ENCODE measurements around the gene AK3.

The AK3 gene

DNA sequence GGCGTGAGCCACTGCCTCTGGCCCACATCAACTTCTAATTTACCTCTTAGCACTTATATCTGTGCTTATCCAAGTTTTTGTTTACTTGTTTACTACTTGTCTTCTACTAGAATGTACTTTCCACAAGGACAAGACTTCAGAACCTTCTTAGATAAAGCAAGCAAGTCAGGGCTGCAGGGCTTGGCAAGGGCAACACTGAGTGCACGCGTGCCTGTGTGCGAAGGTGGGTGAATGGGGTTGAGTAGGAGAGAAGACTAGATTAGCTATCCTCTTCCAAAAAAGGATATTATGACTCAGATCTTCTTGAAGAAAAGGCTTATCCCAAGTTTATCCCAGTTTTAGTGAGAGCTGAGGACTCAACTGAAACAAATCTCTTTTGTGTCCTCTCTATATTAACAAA, 19.3 kb downstream of the AK3 start:
- TF ChIP-seq GABPA (IDR thresholded peaks at IDR 0.05; ENCODE audit: low read depth), result no peak
- TF ChIP-seq, protein P1, sequence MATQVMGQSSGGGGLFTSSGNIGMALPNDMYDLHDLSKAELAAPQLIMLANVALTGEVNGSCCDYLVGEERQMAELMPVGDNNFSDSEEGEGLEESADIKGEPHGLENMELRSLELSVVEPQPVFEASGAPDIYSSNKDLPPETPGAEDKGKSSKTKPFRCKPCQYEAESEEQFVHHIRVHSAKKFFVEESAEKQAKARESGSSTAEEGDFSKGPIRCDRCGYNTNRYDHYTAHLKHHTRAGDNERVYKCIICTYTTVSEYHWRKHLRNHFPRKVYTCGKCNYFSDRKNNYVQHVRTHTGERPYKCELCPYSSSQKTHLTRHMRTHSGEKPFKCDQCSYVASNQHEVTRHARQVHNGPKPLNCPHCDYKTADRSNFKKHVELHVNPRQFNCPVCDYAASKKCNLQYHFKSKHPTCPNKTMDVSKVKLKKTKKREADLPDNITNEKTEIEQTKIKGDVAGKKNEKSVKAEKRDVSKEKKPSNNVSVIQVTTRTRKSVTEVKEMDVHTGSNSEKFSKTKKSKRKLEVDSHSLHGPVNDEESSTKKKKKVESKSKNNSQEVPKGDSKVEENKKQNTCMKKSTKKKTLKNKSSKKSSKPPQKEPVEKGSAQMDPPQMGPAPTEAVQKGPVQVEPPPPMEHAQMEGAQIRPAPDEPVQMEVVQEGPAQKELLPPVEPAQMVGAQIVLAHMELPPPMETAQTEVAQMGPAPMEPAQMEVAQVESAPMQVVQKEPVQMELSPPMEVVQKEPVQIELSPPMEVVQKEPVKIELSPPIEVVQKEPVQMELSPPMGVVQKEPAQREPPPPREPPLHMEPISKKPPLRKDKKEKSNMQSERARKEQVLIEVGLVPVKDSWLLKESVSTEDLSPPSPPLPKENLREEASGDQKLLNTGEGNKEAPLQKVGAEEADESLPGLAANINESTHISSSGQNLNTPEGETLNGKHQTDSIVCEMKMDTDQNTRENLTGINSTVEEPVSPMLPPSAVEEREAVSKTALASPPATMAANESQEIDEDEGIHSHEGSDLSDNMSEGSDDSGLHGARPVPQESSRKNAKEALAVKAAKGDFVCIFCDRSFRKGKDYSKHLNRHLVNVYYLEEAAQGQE (IDR thresholded peaks at IDR 0.05; ENCODE audit: insufficient replicate concordance, low read depth), result no peak
- TF ChIP-seq, protein P2, sequence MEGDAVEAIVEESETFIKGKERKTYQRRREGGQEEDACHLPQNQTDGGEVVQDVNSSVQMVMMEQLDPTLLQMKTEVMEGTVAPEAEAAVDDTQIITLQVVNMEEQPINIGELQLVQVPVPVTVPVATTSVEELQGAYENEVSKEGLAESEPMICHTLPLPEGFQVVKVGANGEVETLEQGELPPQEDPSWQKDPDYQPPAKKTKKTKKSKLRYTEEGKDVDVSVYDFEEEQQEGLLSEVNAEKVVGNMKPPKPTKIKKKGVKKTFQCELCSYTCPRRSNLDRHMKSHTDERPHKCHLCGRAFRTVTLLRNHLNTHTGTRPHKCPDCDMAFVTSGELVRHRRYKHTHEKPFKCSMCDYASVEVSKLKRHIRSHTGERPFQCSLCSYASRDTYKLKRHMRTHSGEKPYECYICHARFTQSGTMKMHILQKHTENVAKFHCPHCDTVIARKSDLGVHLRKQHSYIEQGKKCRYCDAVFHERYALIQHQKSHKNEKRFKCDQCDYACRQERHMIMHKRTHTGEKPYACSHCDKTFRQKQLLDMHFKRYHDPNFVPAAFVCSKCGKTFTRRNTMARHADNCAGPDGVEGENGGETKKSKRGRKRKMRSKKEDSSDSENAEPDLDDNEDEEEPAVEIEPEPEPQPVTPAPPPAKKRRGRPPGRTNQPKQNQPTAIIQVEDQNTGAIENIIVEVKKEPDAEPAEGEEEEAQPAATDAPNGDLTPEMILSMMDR (IDR thresholded peaks at IDR 0.05; ENCODE audit: insufficient read depth, low read length), result no peak
- no peak for TF ChIP-seq POLR2AphosphoS5 (IDR thresholded peaks at IDR 0.05; ENCODE audit: low read depth)
- TF ChIP-seq SPI1 (IDR thresholded peaks at IDR 0.05; ENCODE audit: borderline replicate concordance, low read depth), result no peak
- Histone ChIP-seq H3K27me3 (ENCODE audit: insufficient read depth, poor library complexity, severe bottlenecking) (no peaks in the 10 kb centered on the region), H3K27ac (replicated peaks) (no peak overlapping the region), H3K4me3 (replicated peaks; ENCODE audit: insufficient read depth, low read length) (no peak overlapping the region)
- no peak for DNase-seq (ENCODE audit: low read depth in 1 of 2, low spot score in 1 of 2)

DNA sequence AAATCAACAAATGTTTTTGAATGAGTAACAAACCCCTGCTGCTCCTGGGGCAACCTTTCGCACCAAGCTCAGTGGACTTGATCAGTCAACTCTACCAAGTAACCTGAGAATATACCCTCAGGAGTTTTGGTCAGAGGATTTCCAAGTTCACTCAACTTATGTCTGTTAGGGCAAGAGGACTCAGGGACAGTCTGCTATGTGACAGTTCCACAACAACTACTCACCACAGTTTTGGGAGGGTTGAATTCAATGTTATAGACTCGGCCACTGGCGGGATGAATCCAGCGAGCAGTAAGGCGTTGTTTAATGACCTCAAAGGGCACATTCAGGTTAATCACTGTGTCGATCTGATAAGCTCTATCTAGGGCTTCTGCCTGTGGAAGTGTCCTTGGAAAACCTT, 22.1 kb downstream of the AK3 start:
- TF ChIP-seq POLR2AphosphoS5 (IDR thresholded peaks at IDR 0.05; ENCODE audit: low read depth), result no peak
- TF ChIP-seq, protein P1 (IDR thresholded peaks at IDR 0.05; ENCODE audit: insufficient replicate concordance, low read depth), result no peak
- no peak for TF ChIP-seq GABPA (IDR thresholded peaks at IDR 0.05; ENCODE audit: low read depth)
- no peak for TF ChIP-seq SPI1 (IDR thresholded peaks at IDR 0.05; ENCODE audit: borderline replicate concordance, low read depth)
- TF ChIP-seq, protein P2 (IDR thresholded peaks at IDR 0.05; ENCODE audit: insufficient read depth, low read length), result no peak
- Histone ChIP-seq H3K27ac (replicated peaks) (no peak overlapping the region), H3K27me3 (ENCODE audit: insufficient read depth, poor library complexity, severe bottlenecking) (no peaks in the 10 kb centered on the region), H3K4me3 (replicated peaks; ENCODE audit: insufficient read depth, low read length) (no peak overlapping the region)
- DNase-seq (ENCODE audit: low read depth in 1 of 2, low spot score in 1 of 2), result no peak

DNA sequence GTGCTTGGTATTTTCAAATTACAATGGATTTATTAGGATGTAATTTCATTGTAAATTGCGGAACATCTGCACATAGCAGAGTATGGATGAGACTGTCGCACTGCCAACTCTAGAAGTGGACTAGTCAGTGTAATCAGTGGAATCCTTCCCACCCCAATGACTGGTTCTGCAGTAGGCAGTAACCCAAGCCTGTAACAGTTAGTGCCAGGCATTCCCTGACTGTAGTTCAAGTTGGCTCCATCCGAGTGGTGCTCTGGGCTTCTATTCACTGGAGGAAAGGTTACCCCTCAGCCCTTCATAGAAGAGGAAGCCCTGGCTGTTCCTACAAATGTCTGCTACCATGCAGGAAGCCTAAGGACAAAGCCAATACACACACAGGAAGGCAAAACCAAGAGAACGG, 23.2 kb downstream of the AK3 start:
- no peak for DNase-seq (ENCODE audit: low read depth in 1 of 2, low spot score in 1 of 2)
- no peak for TF ChIP-seq SPI1 (IDR thresholded peaks at IDR 0.05; ENCODE audit: borderline replicate concordance, low read depth)
- no peak for TF ChIP-seq POLR2AphosphoS5 (IDR thresholded peaks at IDR 0.05; ENCODE audit: low read depth)
- TF ChIP-seq, protein P1 (IDR thresholded peaks at IDR 0.05; ENCODE audit: insufficient replicate concordance, low read depth), result no peak
- TF ChIP-seq, protein P2 (IDR thresholded peaks at IDR 0.05; ENCODE audit: insufficient read depth, low read length), result no peak
- TF ChIP-seq GABPA (IDR thresholded peaks at IDR 0.05; ENCODE audit: low read depth), result no peak
- H3K27ac ChIP-seq (replicated peaks), result no peak overlapping the region
- no peaks in the 10 kb centered on the region for H3K27me3 ChIP-seq (ENCODE audit: insufficient read depth, poor library complexity, severe bottlenecking)
- no peak overlapping the region for H3K4me3 ChIP-seq (replicated peaks; ENCODE audit: insufficient read depth, low read length)
